Activated T-cell treated with anti-CD3 and anti-CD28 coated beads for 4 hours (primary cell): ENCODE results near the gene LSM7.

Source experiments
- DNase-seq: peaks from one replicate; pipeline ENCODE4 v3.0.0-alpha.2; 2020

Gene LSM7

DNA sequence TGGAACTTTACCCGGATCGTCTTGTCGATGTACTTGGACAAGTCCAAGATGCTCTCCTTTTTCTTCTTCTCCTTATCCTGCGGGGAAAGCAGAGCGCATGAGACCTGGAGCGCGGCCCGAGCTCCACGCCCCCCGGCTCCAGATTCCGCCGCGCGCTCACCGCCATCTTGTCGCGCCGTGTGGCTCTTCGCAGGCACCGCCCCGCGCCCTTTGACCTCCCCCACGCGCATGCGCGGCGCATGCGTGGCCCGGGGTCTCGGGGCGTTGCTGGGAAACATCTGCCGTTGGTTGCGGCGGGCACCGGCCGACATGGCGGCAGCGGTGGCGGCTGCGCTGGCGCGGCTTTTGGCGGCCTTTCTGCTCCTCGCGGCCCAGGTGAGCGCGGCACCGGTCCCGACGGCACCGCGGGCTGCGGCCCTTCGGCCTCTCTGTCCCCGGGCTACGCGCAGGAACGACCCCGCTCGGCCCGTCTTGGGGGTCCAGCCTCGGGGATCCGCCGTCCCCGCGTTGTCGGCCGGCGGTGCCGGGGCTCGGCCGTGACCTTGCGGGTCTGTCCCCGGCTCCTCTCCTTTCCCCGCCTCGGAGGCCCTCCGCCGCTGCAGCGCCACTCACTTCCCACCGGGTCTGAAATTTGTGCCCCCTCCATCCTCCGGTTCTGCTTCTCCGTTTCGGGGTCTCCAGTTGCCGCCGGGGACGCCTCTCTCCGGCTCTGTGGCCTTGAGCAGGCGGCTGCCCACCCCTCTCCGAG is at the start of gene LSM7, which contains the start of gene SPPL2B:
TSS of gene LSM7 (minus strand) at position 186 of the 748 bp plus-strand sequence. CDS start at position 166, 20 bp downstream.
TSS of gene SPPL2B (plus strand) at position 284 of the 748 bp plus-strand sequence. CDS start at position 310, 26 bp downstream.
- peak; percentile 92 for DNase-seq

DNA sequence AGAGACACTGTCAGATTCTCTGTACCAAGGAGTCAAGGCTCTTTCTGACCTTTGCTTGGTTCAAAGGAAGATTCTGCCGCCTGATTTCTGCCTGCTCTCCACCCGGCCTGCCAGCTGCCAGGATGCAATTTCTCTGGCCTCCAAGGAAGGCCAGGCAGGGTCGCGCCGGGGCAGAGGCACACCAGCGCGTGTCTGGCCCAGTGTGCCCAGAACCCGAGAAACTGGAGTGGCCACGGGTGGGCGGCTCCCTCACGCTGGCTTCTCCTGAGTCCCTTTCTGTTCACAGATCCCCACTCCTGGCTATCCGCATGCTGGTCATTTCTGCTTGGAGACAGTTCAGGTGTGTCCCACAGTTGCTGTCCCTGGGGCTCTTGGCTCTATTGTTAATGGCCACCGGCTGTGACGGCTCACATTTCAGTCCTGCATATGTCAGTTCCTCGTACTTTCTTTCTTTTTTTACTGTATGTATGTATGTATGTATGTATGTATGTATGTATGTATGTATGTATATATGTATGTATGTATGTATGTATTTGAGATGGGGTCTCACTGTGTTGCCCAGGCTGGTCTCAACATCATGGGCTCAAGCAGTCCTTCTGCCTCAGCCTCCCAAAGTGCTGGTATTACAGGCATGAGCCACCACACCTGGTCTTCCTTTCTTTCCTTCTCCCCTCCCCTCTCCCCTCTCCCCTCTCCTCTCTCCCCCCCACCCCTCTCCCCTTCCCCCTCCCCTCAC is 48.6 kb upstream of the LSM7 start:
- DNase-seq: no peak

- no peak for DNase-seq
Measured at GRCh38 chr19:2375353-2376121, 47.2 kb upstream of the LSM7 start.

GRCh38 chr19:2374808-2375207 is 46.4 kb upstream of the LSM7 start:
- no peak for DNase-seq

GRCh38 chr19:2372076-2372612 is 43.8 kb upstream of the LSM7 start:
- DNase-seq: no peak

DNA sequence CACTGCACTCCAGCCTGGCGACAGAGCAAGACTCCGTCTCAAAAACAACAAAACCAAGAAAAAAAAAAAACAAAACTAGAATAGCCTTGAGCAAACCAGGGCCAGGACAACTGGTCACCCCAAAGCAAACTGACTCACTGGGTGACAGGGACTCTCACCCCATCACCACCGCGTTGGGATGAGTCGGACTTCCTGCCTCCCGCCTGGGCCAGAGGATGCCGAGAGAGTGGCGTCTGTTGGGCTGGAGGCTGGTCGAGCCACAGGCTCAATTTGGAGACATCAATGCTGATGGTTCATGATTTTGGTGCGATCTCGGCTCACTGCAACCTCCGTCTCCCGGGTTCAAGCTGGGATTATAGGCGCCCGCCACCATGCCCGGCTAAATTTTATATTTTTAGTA is 43.3 kb upstream of the LSM7 start:
- no peak for DNase-seq

- DNase-seq: no peak
Measured at GRCh38 chr19:2365201-2365970, 37.0 kb upstream of the LSM7 start.

DNA sequence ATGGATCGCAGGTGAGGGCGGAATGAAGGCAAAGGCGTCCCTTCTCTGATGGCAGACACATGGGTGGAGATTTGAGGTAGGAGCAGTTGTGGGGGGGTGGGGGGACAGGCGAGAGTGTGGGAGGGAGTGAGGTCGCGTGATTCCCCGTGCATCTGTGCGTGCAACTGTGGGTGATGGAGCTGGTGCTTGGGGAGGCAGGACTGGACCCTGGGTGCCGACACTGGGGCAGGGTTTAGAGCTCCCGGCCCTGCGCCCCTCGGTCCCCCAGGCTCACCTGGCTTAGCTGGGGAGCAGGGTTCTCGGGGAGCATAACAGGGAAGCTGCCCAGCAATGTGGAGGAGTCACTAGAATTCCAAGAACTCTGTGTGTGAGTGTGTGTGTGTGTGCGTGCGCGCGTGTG is 35.0 kb upstream of the LSM7 start:
- no peak for DNase-seq

- no peak for DNase-seq
Measured at GRCh38 chr19:2362970-2363300, 34.5 kb upstream of the LSM7 start.

DNA sequence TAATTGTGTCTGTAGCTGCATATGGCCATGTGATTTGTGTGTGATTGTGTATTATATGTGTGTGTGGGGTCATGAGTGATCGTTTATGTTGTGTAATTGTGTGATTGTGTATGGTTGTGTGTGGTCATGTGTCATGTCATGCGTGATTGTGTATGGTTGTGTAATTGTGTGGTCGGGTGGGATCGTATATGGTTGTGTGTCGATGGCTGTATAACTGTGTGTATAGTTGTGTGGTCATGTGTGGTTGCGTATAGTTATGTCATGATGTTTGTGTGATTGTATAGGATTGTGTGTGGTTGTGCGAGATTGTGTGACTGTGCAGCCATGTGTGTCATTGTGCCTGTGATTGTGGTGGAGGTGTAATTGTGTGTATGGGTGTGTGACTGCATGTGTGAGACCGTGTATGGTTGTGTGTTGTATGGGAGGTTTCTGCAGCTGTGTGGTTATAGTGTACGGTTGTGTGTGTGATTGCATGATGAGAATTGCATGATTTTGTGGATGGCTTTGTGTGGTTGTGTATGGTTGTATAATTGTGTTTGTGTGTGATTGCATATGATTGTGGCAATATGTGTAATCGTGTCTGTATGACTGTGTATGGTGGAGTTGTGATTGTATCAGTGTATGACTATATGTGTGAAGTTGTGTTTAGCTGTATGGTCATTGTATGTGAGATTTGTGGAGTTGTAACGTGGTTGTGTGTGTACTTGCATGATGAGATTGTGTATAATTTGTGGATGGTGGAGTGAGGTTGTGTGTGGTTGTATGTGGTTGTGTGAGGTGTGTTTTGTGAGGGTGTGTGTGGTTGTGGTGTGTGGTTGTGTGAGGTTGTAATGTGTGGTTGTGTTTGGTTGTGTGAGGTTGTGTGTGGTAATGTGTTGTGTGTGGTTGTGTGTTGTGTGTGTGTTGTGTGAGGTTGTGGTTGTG is 33.9 kb upstream of the LSM7 start:
- DNase-seq: no peak

GRCh38 chr19:2361246-2362045 is 33.1 kb upstream of the LSM7 start:
- no peak for DNase-seq

DNA sequence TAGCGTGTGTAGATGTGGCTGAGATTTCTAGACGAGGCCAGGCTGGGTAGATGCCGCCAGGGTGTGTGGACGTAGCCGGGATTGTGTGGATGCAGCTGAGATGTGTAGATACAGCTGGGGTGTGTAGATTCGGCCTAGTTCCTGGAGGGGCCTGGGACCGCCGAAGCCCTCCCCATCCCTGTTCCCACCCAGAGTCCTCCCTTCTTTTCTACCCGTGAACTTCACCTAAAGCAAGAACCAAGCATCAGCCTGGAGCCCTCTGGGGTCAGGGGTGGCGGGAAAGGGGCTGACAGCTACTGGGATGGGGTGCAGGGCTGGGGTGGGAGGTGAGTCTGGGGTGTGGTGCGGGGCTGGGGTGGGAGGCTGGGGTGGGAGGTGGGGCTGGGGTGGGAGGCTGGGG is 32.4 kb upstream of the LSM7 start:
- no peak for DNase-seq

GRCh38 chr19:2359992-2360685 is 31.8 kb upstream of the LSM7 start, which contains the start of gene TMPRSS9:
TSS of gene TMPRSS9 (plus strand) at chr19:2360265. CDS start at chr19:2389786, 29,521 bp downstream.
- no peak for DNase-seq

DNA sequence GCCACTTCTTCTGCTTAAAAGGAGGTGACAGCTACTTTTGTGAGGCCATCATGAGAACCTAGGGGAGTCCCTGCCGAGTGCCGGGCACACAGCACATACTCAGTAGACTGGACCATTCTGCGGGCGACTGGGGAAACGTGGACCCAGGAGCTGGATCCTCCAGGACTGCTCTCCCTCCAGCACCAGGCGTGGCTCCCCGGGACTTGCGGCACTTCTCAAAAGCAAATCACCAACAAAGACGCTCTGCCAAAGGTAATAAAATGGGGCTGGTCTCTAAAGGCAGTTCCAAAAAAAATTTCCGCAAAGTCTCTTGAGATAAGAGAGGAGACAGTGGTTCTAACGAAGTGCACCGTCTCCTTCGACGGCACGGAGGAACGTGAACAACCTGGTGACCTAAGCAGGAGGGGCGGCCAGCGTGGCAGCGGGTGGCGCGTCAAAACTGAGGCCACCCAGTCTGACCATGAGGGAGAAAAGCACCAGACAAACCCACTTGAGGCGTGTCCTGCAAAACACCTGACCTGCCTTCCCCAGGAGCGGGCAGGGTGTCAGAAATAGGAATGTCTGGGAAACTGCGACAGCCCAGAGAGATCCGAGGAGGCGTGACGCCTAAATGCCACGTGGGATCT is 30.3 kb upstream of the LSM7 start:
- DNase-seq: no peak

- DNase-seq: no peak
Measured at GRCh38 chr19:2357279-2358206, 29.2 kb upstream of the LSM7 start.

DNA sequence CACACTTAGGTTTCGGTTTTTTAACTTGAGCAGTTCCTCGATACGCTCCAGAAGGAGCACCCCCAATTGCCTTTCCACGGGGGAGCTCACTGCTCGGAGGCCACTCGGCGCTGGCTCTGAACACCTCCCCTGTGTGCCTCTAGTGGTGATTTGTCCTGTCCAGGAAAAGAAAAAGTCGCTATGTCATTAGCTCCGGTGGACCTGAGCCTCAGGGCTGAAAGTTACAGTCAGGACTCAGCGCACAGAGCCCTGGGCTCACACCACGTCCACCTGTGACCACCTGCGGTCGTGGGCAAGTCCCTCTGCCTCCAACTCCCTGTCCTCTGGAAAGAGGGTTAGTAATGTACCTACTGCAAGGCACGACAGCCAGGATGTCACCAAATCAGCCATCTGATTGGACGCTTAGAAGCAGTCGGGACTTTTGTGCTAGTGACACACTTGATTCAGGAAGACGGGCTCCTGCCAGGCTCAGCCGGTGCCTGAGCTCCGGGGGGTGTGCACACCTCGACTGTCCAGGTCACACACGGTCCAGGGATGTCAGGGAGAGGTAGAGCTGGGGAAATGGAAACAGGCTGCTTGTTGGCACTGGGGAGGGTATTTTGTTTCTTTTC is 27.8 kb upstream of the LSM7 start:
- DNase-seq: no peak

GRCh38 chr19:2355168-2356035 is 27.0 kb upstream of the LSM7 start:
- no peak for DNase-seq
